Osteocyte (in vitro differentiated cells): Measurements from ENCODE around the gene RGMA. TPM values are rescaled to one million over a fixed set of nuclear protein-coding genes. Genes with fewer than 3 reads are reported as not detected.

Experiments used
- DNase-seq: peaks from one replicate; pipeline ENCODE4 v3.0.0; 2021; ENCODE audit warnings: mixed read lengths; ENCODE audit not compliant: unreplicated experiment; ENCODE audit errors: extremely low spot score
- H3K27ac Mint-ChIP-seq: one replicate; pipeline ENCODE4 v1.8.0; 2021; ENCODE audit warnings: mild to moderate bottlenecking, mixed read lengths; ENCODE audit not compliant: unreplicated experiment
- H3K27me3 Mint-ChIP-seq: one replicate; pipeline ENCODE4 v1.8.0; 2021; ENCODE audit warnings: mixed read lengths; ENCODE audit not compliant: unreplicated experiment
- H3K36me3 Mint-ChIP-seq: one replicate; pipeline ENCODE4 v1.8.0; 2021; ENCODE audit warnings: mixed read lengths; ENCODE audit not compliant: unreplicated experiment
- H3K4me1 Mint-ChIP-seq: one replicate; pipeline ENCODE4 v1.8.0; 2021; ENCODE audit warnings: mixed read lengths; ENCODE audit not compliant: unreplicated experiment
- H3K4me3 Mint-ChIP-seq: one replicate; pipeline ENCODE4 v1.8.0; 2021; ENCODE audit warnings: mild to moderate bottlenecking, moderate library complexity, mixed read lengths; ENCODE audit not compliant: unreplicated experiment
- H3K9me3 Mint-ChIP-seq: one replicate; pipeline ENCODE4 v1.8.0; 2021; ENCODE audit warnings: mixed read lengths; ENCODE audit not compliant: unreplicated experiment
- CTCF ChIP-seq: fragments of 200-600 bp; sonication (generic); IDR thresholded peaks from 2 replicates; pipeline ENCODE4 v1.5.0; 2021; ENCODE audit warnings: antibody characterized with exemption, mild to moderate bottlenecking, moderate library complexity
- long read RNA-seq: library from polyadenylated mRNA; unstranded; transcript quantifications from one replicate; pipeline ENCODE4 v2.0.0, GENCODE V29; 2021
- total RNA-seq: library from RNA; stranded (reverse); gene quantifications from 2 replicates; pipeline ENCODE4 v1.2.1, GENCODE V29; 2021

Gene RGMA
- 12.4 and 13.7 TPM in 2 replicates for total RNA-seq
- long read RNA-seq = 0 reads

GRCh38 chr15:93088981-93089726, at the start of gene RGMA:
TSS of gene RGMA (minus strand) at chr15:93089211. CDS start at chr15:93088932, 279 bp downstream.
- H3K4me1 Mint-ChIP-seq = peaks cover 14% of the 10 kb centered on the region
- no peaks in the 10 kb centered on the region for H3K9me3 Mint-ChIP-seq
- no peak for TF ChIP-seq CTCF
- peak within 1 kb of the TSS; percentile 75 for H3K4me3 Mint-ChIP-seq
- H3K36me3 Mint-ChIP-seq = no peaks in the 10 kb centered on the region
- peaks cover 60% of the 10 kb centered on the region for H3K27me3 Mint-ChIP-seq
- no peak for DNase-seq
- no peak within 1 kb of the TSS for H3K27ac Mint-ChIP-seq

GRCh38 chr15:93136606-93137005, 47.6 kb upstream of the RGMA start:
- H3K36me3 Mint-ChIP-seq = no peaks in the 10 kb centered on the region
- H3K9me3 Mint-ChIP-seq = no peaks in the 10 kb centered on the region
- no peak overlapping the region for H3K27ac Mint-ChIP-seq
- no peaks in the 10 kb centered on the region for H3K4me1 Mint-ChIP-seq
- TF ChIP-seq CTCF = no peak
- H3K27me3 Mint-ChIP-seq = peaks cover 6% of the 10 kb centered on the region
- no peak for DNase-seq
- no peak overlapping the region for H3K4me3 Mint-ChIP-seq

GRCh38 chr15:93135997-93136397, 47.0 kb upstream of the RGMA start:
- Mint-ChIP-seq H3K4me1 (no peaks in the 10 kb centered on the region), H3K9me3 (no peaks in the 10 kb centered on the region), H3K27me3 (peaks cover 6% of the 10 kb centered on the region), H3K36me3 (no peaks in the 10 kb centered on the region), H3K4me3 (no peak overlapping the region), H3K27ac (no peak overlapping the region)
- TF ChIP-seq CTCF = no peak
- DNase-seq = no peak

- H3K27me3 Mint-ChIP-seq = peaks cover 6% of the 10 kb centered on the region
- no peaks in the 10 kb centered on the region for H3K4me1 Mint-ChIP-seq
- no peak for TF ChIP-seq CTCF
- H3K27ac Mint-ChIP-seq = no peak overlapping the region
- no peak overlapping the region for H3K4me3 Mint-ChIP-seq
- DNase-seq = no peak
- H3K9me3 Mint-ChIP-seq = no peaks in the 10 kb centered on the region
- no peaks in the 10 kb centered on the region for H3K36me3 Mint-ChIP-seq
Measured at GRCh38 chr15:93135459-93135858, 46.4 kb upstream of the RGMA start.

GRCh38 chr15:93131485-93132095, 42.6 kb upstream of the RGMA start:
- H3K4me3 Mint-ChIP-seq = no peak overlapping the region

More at GRCh38 chr15:93131485-93132095, 42.6 kb upstream of the RGMA start:
- Mint-ChIP-seq H3K27me3 (peaks cover 2% of the 10 kb centered on the region), H3K36me3 (no peaks in the 10 kb centered on the region), H3K9me3 (no peaks in the 10 kb centered on the region), H3K4me1 (no peaks in the 10 kb centered on the region), H3K27ac (no peak overlapping the region)
- DNase-seq = no peak
- TF ChIP-seq CTCF = no peak
